Measurements from ENCODE around the gene ABCD1. TPM values are rescaled to one million over a fixed set of nuclear protein-coding genes. Genes with fewer than 3 reads are reported as not detected.
"Not testable (repeated sequence)": the region's sequence is repeated elsewhere in the genome, so short reads cannot be mapped to it uniquely, and the experiment has no call there.

The ABCD1 gene
- total RNA-seq, result 13.7 TPM
- polyA plus RNA-seq (ENCODE audit: insufficient read depth, low read depth, low replicate concordance), result 5.2 TPM
- long read RNA-seq, donor 1, partial matches to known transcripts, result 0 of 3 reads
- long read RNA-seq, donor 1, other reads (novel, unspliced or antisense), result 0 of 3 reads
- long read RNA-seq, donor 2, result 0 reads
- long read RNA-seq, donor 3, partial matches to known transcripts, result 0 of 1 reads
- long read RNA-seq, donor 3, other reads (novel, unspliced or antisense), result 0 of 1 reads
- long read RNA-seq, donor 4, partial matches to known transcripts, result 0 of 1 reads
- long read RNA-seq, donor 4, other reads (novel, unspliced or antisense), result 0 of 1 reads
- long read RNA-seq, donor 5, result 0 reads
- long read RNA-seq, donor 6, partial matches to known transcripts, result 0 of 1 reads
- long read RNA-seq, donor 6, other reads (novel, unspliced or antisense), result 0 of 1 reads
- long read RNA-seq, donor 7, partial matches to known transcripts, result 1 of 11 reads
- long read RNA-seq, donor 7, other reads (novel, unspliced or antisense), result 3 of 11 reads
- long read RNA-seq, donor 8, partial matches to known transcripts, result 0 of 1 reads
- long read RNA-seq, donor 8, other reads (novel, unspliced or antisense), result 0 of 1 reads
- long read RNA-seq, donor 9, partial matches to known transcripts, result 0 of 1 reads
- long read RNA-seq, donor 9, other reads (novel, unspliced or antisense), result 0 of 1 reads
- long read RNA-seq, donor 10, partial matches to known transcripts, result 0 of 3 reads
- long read RNA-seq, donor 10, other reads (novel, unspliced or antisense), result 0 of 3 reads

DNA sequence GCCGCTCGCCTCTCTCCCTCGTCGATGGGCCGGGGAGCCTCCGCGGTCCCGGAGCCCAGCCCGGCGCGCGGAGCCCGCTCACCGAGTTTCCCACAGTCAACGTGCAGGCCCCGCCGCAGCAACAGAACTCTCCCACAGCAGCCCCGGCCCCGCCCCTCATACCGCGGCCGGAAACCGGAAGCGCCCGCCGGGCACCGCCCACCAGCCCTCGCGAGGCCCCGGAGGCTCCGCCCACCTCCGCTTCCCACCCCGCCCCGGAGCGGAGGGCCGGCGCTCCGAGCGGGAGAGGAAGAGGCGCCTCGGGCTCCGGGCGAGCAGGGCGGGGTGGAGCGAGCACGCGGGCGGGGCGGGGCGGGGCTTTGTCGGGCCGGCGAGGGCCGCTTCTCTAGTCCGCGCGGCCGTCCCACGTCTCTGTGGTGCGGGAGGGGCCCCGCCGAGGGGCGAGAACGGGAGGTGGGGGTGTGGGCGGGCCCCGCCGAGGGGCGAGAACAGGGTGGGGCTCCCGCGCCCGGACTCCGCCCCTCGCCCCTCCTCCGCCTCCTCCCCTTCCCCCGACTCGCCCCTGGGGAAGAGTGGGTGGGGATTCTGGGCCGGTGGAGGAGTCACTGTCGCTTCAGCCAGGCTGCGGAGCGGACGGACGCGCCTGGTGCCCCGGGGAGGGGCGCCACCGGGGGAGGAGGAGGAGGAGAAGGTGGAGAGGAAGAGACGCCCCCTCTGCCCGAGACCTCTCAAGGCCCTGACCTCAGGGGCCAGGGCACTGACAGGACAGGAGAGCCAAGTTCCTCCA, at the start of gene ABCD1, which contains the start of gene BCAP31:
ABCD1 (plus strand) TSS at position 605 of the 787 bp plus-strand sequence. CDS start 411 bp downstream, outside the sequence.
BCAP31 (minus strand) TSS at position 136 of the 787 bp plus-strand sequence. CDS start 1,143 bp downstream, outside the sequence.
- Histone ChIP-seq H3K9ac (ENCODE audit: low read length in 3 of 3) (peak within 1 kb of the TSS in 1 of 3 donors; percentile 41), H3K4me1 (ENCODE audit: control insufficient read depth in 2 of 3, insufficient read depth in 2 of 3, low read depth in 1 of 3, low read length in 3 of 3) (peaks cover 0 to 36% (median 8%) of the 10 kb centered on the region in 3 donors)
- TF ChIP-seq, protein P1, sequence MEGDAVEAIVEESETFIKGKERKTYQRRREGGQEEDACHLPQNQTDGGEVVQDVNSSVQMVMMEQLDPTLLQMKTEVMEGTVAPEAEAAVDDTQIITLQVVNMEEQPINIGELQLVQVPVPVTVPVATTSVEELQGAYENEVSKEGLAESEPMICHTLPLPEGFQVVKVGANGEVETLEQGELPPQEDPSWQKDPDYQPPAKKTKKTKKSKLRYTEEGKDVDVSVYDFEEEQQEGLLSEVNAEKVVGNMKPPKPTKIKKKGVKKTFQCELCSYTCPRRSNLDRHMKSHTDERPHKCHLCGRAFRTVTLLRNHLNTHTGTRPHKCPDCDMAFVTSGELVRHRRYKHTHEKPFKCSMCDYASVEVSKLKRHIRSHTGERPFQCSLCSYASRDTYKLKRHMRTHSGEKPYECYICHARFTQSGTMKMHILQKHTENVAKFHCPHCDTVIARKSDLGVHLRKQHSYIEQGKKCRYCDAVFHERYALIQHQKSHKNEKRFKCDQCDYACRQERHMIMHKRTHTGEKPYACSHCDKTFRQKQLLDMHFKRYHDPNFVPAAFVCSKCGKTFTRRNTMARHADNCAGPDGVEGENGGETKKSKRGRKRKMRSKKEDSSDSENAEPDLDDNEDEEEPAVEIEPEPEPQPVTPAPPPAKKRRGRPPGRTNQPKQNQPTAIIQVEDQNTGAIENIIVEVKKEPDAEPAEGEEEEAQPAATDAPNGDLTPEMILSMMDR (IDR thresholded peaks at IDR 0.05; ENCODE audit: borderline replicate concordance, extremely low read depth, insufficient read depth), result no peak

DNA sequence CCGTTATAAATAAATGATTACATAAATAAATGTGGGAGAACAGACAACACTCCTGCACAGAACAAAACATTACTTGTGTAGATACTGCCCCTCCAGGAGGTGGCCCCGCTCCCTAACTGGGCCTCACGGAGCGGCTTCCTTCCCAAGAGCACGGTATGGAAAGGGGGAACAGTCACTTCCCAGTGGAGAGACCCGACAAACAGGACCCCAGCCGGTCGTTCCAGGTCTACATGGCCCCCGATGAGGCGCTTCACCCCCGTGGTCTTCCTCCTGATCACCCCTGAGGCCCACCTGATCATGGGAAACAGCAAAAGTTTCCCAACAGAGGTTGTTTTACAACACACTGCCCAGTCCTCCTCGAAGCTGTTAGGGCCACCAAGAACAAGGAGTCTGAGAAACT, 43.5 kb upstream of the ABCD1 start:
- no peak overlapping the region for H3K9ac ChIP-seq (ENCODE audit: low read length in 3 of 3)
- no peak overlapping the region for H3K4me3 ChIP-seq (ENCODE audit: low read length in 3 of 3)
- intact Hi-C loops (cut with DNase I), result no loop called here
- no peaks in the 10 kb centered on the region for H3K4me1 ChIP-seq (ENCODE audit: control insufficient read depth in 2 of 3, insufficient read depth in 2 of 3, low read depth in 1 of 3, low read length in 3 of 3)
- TF ChIP-seq, protein P1 (IDR thresholded peaks at IDR 0.05; ENCODE audit: borderline replicate concordance, extremely low read depth, insufficient read depth), result no peak
- H3K36me3 ChIP-seq (ENCODE audit: control insufficient read depth in 2 of 3, insufficient read depth in 3 of 3, low read length in 3 of 3), result no peaks in the 10 kb centered on the region
- H3K27ac ChIP-seq (ENCODE audit: low read depth in 2 of 2, low read length in 2 of 2), result no peak overlapping the region
- no peaks in the 10 kb centered on the region for H3K9me3 ChIP-seq (ENCODE audit: control insufficient read depth in 2 of 3, insufficient read depth in 1 of 3, low read length in 3 of 3)
- FAIRE-seq (no peak), DNase-seq (peak in 1 of 5 donors; percentile 49)
- no peaks in the 10 kb centered on the region for H3K27me3 ChIP-seq (ENCODE audit: control insufficient read depth, insufficient read depth, low read length)

More for the DNA sequence above, at the start of gene ABCD1, which contains the start of gene BCAP31:
- Histone ChIP-seq H3K4me3 (ENCODE audit: low read length in 3 of 3) (peak within 1 kb of the TSS; percentile 53 to 63 (median 58)), H3K27ac (ENCODE audit: low read depth in 2 of 2, low read length in 2 of 2) (peak within 1 kb of the TSS; percentile 72 to 76), H3K36me3 (ENCODE audit: control insufficient read depth in 2 of 3, insufficient read depth in 3 of 3, low read length in 3 of 3) (peaks cover 2 to 9% (median 8%) of the 10 kb centered on the region in 3 donors), H3K27me3 (ENCODE audit: control insufficient read depth, insufficient read depth, low read length) (no peaks in the 10 kb centered on the region), H3K9me3 (ENCODE audit: control insufficient read depth in 2 of 3, insufficient read depth in 1 of 3, low read length in 3 of 3) (no peaks in the 10 kb centered on the region)
- intact Hi-C loops (cut with DNase I), result no loop called here
- DNase-seq (peak; percentile 91 to 96 (median 94)), FAIRE-seq (no peak)

DNA sequence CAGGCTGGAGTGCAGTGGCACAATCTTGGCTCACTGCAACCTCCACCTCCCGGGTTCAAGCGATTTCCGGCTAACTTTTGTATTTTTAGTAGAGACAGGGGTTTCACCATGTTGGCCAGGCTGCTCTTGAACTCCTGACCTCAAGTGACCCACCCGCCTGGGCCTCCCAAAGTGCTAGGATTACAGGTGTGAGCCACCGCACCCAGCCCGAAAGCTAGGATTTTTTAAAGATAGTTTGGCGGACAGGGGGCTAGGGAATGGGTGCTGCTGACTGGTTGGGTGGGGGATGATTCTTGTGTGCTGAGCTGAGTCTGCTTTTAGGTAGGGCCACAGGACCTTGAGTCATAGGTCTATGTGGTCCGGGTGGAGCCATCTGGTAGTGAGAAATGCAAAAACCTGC, 41.2 kb upstream of the ABCD1 start:
- H3K36me3 ChIP-seq (ENCODE audit: control insufficient read depth in 2 of 3, insufficient read depth in 3 of 3, low read length in 3 of 3); H3K27me3 ChIP-seq (ENCODE audit: control insufficient read depth, insufficient read depth, low read length); H3K4me1 ChIP-seq (ENCODE audit: control insufficient read depth in 2 of 3, insufficient read depth in 2 of 3, low read depth in 1 of 3, low read length in 3 of 3); H3K9ac ChIP-seq (ENCODE audit: low read length in 3 of 3); H3K9me3 ChIP-seq (ENCODE audit: control insufficient read depth in 2 of 3, insufficient read depth in 1 of 3, low read length in 3 of 3); H3K4me3 ChIP-seq (ENCODE audit: low read length in 3 of 3); FAIRE-seq; H3K27ac ChIP-seq (ENCODE audit: low read depth in 2 of 2, low read length in 2 of 2); intact Hi-C loops (cut with DNase I): not testable (repeated sequence)
- DNase-seq, result peak in 2 of 5 donors; percentile 15 to 28
